PC-3 (cell line): ENCODE data around the gene PKD1L1. TPM values are rescaled to one million over a fixed set of nuclear protein-coding genes. Genes with fewer than 3 reads are reported as not detected.

Source experiments
- ATAC-seq: fragments of 200-7000 bp; cut with Tn5 transposase; 2 replicates; pipeline ENCODE4 v1.9.1; 2020; ENCODE audit warnings: mild to moderate bottlenecking, moderate library complexity
- BruUV-seq: library from RNA; stranded (reverse); fragments of 400-500 nt; replicated peaks from 2 replicates; lab custom pipeline; 2021; lab: Mats Ljungman, UMichigan
- CTCF ChIA-PET: fragments of 300-600 bp; sonication (Branson Sonifier 250); formaldehyde crosslinking; loops from one replicate; lab custom pipeline; 2022; ENCODE audit warnings: antibody characterized with exemption; lab: Charles Lee
- POLR2A ChIA-PET: fragments of 300-600 bp; sonication (Branson Sonifier 250); formaldehyde crosslinking; loops from one replicate; lab custom pipeline; 2022; ENCODE audit warnings: antibody characterized with exemption; ENCODE audit not compliant: unreplicated experiment; lab: Charles Lee
- DNase-seq: peaks from one replicate; pipeline ENCODE4 v3.0.0-alpha.2; 2015
- H2AFZ ChIP-seq: fragments of 300-600 bp; sonication (generic); 2 replicates; pipeline ENCODE4 v1.6.0; 2016; ENCODE audit warnings: antibody characterized with exemption, low read length
- H3F3A ChIP-seq: fragments of 300-600 bp; sonication (generic); one replicate; pipeline ENCODE4 v1.6.0; 2017; ENCODE audit warnings: antibody characterized with exemption, low read length, control low read depth, mild to moderate bottlenecking; ENCODE audit not compliant: unreplicated experiment
- H3K27ac ChIP-seq: fragments of 300-600 bp; sonication (generic); 2 replicates; pipeline ENCODE4 v1.5.1; 2016; ENCODE audit warnings: mild to moderate bottlenecking, low read length
- H3K27me3 ChIP-seq: fragments of 300-600 bp; sonication (generic); 2 replicates; pipeline ENCODE4 v1.6.1; 2016; ENCODE audit warnings: low read length, mixed read lengths
- H3K36me3 ChIP-seq: fragments of 300-600 bp; sonication (generic); 2 replicates; pipeline ENCODE4 v1.6.1; 2016; ENCODE audit warnings: low read depth, mixed run types, low read length, mixed read lengths
- H3K4me1 ChIP-seq: fragments of 300-600 bp; sonication (generic); 2 replicates; pipeline ENCODE4 v1.5.1; 2016; ENCODE audit warnings: low read length; ENCODE audit not compliant: insufficient read depth
- H3K4me2 ChIP-seq: fragments of 300-600 bp; sonication (generic); 2 replicates; pipeline ENCODE4 v1.6.0; 2016; ENCODE audit warnings: low read length
- H3K4me3 ChIP-seq: fragments of 300-600 bp; sonication (generic); 2 replicates; pipeline ENCODE4 v1.5.1; 2016; ENCODE audit warnings: mild to moderate bottlenecking, low read length, mixed read lengths
- H3K79me2 ChIP-seq: fragments of 300-600 bp; sonication (generic); 2 replicates; pipeline ENCODE4 v1.6.1; 2017; ENCODE audit warnings: low read length, mixed read lengths
- H3K9ac ChIP-seq: fragments of 300-600 bp; sonication (generic); 2 replicates; pipeline ENCODE4 v1.6.0; 2016; ENCODE audit warnings: mild to moderate bottlenecking, low read length
- H3K9me2 ChIP-seq: fragments of 300-600 bp; sonication (generic); replicated peaks from 2 replicates; pipeline ENCODE4 v1.6.1; 2016; ENCODE audit warnings: mixed run types, low read length, mixed read lengths
- H3K9me3 ChIP-seq: fragments of 300-600 bp; sonication (generic); 2 replicates; pipeline ENCODE4 v1.6.1; 2016; ENCODE audit warnings: low read length, mixed read lengths
- H4K20me1 ChIP-seq: fragments of 300-600 bp; sonication (generic); 2 replicates; pipeline ENCODE4 v1.6.1; 2016; ENCODE audit warnings: low read length, mixed read lengths
- CTCF ChIP-seq: fragments of 300-600 bp; sonication (generic); conservative IDR thresholded peaks from 2 replicates; pipeline ENCODE4 v1.5.1; 2017; ENCODE audit warnings: antibody characterized with exemption, low read depth, mild to moderate bottlenecking, low read length
- EZH2 ChIP-seq: fragments of 300-600 bp; sonication (generic); IDR thresholded peaks from one replicate; pipeline ENCODE4 v1.6.1; 2017; ENCODE audit warnings: antibody characterized with exemption, mild to moderate bottlenecking, low read length; ENCODE audit not compliant: unreplicated experiment
- EZH2phosphoT487 ChIP-seq: fragments of 300-600 bp; sonication (generic); IDR thresholded peaks from 2 replicates; pipeline ENCODE4 v1.6.1; 2018; ENCODE audit warnings: mild to moderate bottlenecking, antibody characterized with exemption, low read length, borderline replicate concordance
- intact Hi-C: fragments of 100-400 bp; cut with micrococcal nuclease; formaldehyde crosslinking; loops from 2 replicates; pipeline ENCODE4 v1.9.0; 2023
- total RNA-seq: library from RNA; depleted of rRNA; stranded (reverse); fragments of >200 nt; gene quantifications from 2 replicates; pipeline ENCODE4 v1.2.3, GENCODE V29; 2014

The PKD1L1 gene
- total RNA-seq, 1 experiment from 2014 or later: 0.04 TPM

- Histone ChIP-seq H3K4me2 (no peak overlapping the region), H3K27ac (no peak overlapping the region), H4K20me1 (no peaks in the 10 kb centered on the region), H3K36me3 (no peaks in the 10 kb centered on the region), H3K79me2 (no peaks in the 10 kb centered on the region), H3K9me3 (no peaks in the 10 kb centered on the region), H3K27me3 (no peaks in the 10 kb centered on the region), H3K9me2 (no peaks in the 10 kb centered on the region), H3F3A (no peaks in the 10 kb centered on the region), H3K9ac (no peak overlapping the region), H3K4me3 (no peak overlapping the region), H2AFZ (no peak overlapping the region), H3K4me1 (no peaks in the 10 kb centered on the region)
- ATAC-seq (no peak), DNase-seq (no peak)
- TF ChIP-seq CTCF (no peak), EZH2 (no peak), EZH2phosphoT487 (no peak)
- no TSS peak for BruUV-seq
- intact Hi-C loops: no loop called here
- ChIA-PET CTCF (no interaction called here), POLR2A (no interaction called here)
Measured at GRCh38 chr7:47893721-47894365, 54.4 kb downstream of the PKD1L1 start.

- Histone ChIP-seq H3K79me2 (no peaks in the 10 kb centered on the region), H3K4me1 (no peaks in the 10 kb centered on the region), H3K9ac (no peak overlapping the region), H3K27ac (no peak overlapping the region), H3K9me3 (no peaks in the 10 kb centered on the region), H4K20me1 (no peaks in the 10 kb centered on the region), H3K36me3 (no peaks in the 10 kb centered on the region), H3K4me3 (no peak overlapping the region), H3K4me2 (no peak overlapping the region), H3K27me3 (no peaks in the 10 kb centered on the region), H3K9me2 (no peaks in the 10 kb centered on the region), H3F3A (no peaks in the 10 kb centered on the region), H2AFZ (no peak overlapping the region)
- no peak for ATAC-seq
- peak; percentile 52 for TF ChIP-seq CTCF
- no peak for TF ChIP-seq EZH2phosphoT487
- no TSS peak for BruUV-seq
- CTCF ChIA-PET: no interaction called here
- intact Hi-C loops: no loop called here
- peak; percentile 9 for DNase-seq
- POLR2A ChIA-PET: no interaction called here
Measured at GRCh38 chr7:47893238-47893637, 55.0 kb downstream of the PKD1L1 start.

- POLR2A ChIA-PET: no interaction called here
- no peak for TF ChIP-seq CTCF
- TF ChIP-seq EZH2phosphoT487: no peak
- no peak for TF ChIP-seq EZH2
- Histone ChIP-seq H3K27ac (no peak overlapping the region), H4K20me1 (no peaks in the 10 kb centered on the region), H3F3A (no peaks in the 10 kb centered on the region), H3K79me2 (no peaks in the 10 kb centered on the region), H3K9me2 (no peaks in the 10 kb centered on the region), H3K4me3 (no peak overlapping the region), H3K9ac (no peak overlapping the region), H3K4me2 (no peak overlapping the region), H3K9me3 (no peaks in the 10 kb centered on the region), H3K36me3 (no peaks in the 10 kb centered on the region), H3K4me1 (no peaks in the 10 kb centered on the region), H2AFZ (no peak overlapping the region), H3K27me3 (no peaks in the 10 kb centered on the region)
- intact Hi-C loops: no loop called here
- DNase-seq (no peak), ATAC-seq (no peak)
- CTCF ChIA-PET: interaction anchor here (0.5 kb wide), 1 partner anchor 631 kb away, joined by 4 read pairs; no protein-coding TSS in a partner anchor
- no TSS peak for BruUV-seq
Measured at GRCh38 chr7:47890606-47891005, 57.7 kb downstream of the PKD1L1 start.
